Kidney capillary endothelial cell (primary cell): ENCODE data around the gene SRGAP2B.
"Not testable (repeated sequence)": the region's sequence is repeated elsewhere in the genome, so short reads cannot be mapped to it uniquely, and the experiment has no call there.

Experiments
- DNase-seq: peaks from one replicate; pipeline ENCODE4 v3.0.0-alpha.2; 2018; ENCODE audit warnings: low spot score

Gene SRGAP2B

DNA sequence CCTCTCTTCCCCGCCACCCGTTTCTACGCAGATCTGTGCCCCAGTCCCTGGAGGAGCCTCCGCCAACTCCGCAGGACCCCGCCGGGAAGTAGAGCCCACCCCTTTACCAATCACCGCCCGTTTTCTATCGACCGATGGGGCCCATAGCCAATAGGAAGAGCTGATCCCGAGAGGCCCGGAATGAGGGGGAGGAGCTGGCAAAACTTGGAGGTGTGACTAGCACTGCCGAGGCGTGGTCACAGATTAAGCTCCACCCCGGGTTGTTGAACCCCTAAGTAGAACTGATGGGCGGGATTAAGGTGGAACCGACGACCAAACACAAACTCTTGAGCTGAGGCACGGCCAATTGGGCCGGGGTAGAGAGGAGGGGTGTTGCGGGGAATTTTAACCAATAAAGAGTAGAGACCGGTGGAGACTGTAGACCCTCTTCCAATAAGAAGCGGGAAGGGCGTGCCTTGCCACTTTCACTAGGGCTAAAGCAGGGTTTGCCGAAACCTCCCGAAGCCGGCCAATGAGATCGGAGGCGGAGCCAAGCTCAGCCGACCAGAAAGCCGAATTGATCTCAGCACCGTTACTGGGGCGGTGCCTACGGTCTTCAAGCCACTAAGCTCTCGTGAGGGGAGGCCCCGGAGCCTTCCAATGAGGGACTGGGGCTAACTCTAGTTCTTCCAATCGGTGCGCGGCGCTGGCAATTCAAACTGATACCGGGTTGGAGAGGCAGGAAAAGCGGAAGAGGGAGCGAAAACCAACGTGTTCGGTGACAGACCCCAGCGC is at the start of gene SRGAP2B, which contains the start of gene FAM72D:
Gene SRGAP2B, minus strand, starts transcription at position 45 of the 774 bp plus-strand sequence. CDS start 2,427 bp downstream, outside the sequence.
Gene FAM72D, plus strand, starts transcription at position 691 of the 774 bp plus-strand sequence. CDS start 874 bp downstream, outside the sequence.
- not testable (repeated sequence) for DNase-seq

DNA sequence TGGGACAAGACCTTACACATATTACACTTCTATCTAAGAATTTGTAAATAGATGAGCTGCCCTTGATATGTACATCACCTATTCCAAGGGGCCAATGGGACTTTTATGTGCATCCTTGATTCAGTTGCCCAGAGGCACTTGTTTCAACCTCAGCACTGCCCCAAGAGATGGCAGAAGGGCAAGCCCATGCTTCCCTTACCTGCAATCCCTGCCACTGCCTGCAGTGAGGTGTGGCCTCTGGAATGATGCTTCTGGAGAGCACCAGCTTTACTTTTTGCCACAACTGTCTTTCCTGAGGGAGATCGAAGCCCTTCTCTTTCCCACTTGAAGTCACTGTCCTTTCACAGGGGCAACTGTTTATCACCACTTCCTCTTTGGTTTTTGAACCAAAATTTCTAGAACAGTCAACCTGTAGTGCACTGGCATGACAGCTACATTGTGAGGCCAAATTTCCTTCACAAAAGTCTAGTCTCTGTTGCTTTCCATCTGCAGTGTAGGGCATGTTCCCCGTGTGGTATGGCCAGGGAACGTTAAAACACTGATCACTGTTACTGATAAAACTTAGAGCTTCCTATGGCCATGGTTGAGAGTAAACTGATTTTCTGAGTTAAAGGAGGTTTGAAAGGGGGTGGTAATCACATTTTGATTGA is 49.3 kb upstream of the SRGAP2B start:
- DNase-seq: not testable (repeated sequence)

DNA sequence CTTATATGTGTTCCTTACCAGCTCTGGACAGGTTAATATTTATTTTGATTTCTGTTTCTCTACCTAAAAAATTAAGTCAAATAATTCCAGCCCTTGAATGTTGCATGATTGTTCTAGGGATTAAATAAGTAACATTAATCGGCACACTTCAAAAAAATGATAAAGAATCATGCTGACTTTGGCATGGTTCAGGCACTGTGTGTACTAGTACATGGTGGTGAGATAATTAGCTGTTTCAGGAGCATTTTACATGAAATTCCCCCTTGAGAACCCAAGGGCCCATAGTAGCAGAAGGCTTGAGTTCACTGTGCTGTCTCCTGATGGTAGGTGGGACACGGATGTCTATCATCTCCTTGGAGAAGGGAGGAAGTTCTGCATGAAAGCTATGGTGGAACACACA is 45.4 kb upstream of the SRGAP2B start:
- DNase-seq: not testable (repeated sequence)

DNA sequence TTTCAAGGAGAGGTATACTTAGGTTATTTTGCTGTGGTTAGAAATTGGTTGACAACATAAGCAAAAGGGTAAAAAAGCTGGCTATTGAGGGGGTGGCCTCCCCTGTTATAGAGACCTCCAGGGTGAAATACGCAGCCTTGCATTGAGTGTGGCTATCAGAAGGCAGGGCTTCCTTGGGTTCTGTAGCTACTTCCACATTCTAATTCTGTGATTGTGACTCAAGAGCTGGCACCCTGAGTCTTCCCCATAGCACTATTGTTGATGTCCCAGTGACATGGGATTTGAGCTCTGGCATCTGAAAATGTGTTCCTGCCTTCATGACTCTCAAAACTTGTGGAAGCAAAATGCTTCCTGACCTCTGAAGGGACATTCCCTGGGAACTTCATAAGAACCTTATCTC is 39.3 kb upstream of the SRGAP2B start:
- not testable (repeated sequence) for DNase-seq

DNA sequence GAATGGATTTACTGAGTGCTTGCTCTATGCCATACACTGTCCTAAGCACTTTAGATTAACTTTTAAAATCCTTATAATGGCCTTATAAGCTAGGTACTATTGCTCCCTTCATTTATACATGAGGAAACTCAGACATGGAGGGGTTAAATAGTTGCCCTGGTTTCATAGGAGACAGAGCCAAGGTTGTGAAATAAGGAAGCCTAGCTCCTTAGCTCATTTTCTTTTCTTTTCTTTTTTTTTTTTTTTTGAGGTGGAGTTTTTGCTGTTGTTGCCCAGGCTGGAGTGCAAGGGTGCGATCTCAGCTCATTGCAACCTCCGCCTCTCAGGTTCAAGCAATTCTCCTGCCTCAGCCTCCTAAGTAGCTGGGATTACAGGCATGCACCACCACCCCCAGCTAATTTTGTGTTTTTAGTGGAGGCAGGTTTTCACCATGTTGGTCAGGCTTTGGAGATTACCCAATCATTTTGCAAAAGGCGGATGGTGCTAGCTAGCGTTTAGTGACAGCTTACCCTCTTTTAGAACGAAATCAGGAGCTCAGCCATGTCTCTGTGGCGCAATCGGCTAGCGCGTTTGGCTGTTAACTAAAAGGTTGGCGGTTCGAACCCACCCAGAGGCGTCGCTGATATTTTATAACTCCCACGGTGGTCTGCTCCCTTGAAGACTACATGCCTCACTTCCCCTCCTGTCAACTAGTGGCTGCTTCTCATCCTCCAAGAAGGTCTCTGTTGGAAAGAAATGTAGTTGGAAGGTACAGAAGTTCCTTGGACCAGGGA is 33.8 kb upstream of the SRGAP2B start:
- DNase-seq: not testable (repeated sequence)

DNA sequence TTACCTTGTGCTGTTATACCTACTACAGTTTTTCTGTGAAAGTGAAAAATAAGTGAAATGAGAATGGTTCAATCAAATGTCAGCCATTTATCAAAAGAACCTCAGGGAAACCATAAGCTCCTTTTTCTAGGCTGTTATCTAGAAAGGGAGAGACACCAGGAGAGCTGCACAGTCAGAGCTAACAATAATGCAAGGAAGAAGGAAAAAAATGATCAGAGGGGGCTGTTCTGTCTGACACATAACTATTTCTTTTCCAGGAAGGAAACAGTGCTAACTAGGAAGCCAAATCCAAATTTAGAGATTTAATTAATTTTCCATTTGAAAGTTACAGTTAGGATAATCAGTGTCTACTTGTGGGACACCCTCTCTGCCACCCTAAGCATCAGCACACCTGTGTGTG is 32.0 kb upstream of the SRGAP2B start:
- not testable (repeated sequence) for DNase-seq

DNA sequence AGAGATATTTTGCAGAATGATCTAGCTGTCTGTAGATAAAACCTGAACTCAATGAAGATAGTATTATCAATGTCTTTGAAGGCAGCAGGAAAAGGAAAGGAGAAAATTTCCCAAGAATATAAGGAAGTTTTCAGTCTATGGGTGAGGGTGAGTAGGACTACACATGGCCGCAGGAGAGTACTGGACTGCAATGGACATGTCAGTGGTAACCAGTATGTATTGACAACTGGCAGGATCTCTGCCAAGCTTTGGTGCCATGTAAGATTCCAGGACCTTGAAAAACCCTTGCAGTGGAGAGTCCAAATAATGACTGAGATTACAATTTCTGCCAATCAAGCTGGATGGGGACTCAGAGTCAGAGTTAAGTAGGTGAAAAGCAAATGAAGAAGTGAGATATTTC is 30.0 kb upstream of the SRGAP2B start:
- not testable (repeated sequence) for DNase-seq

DNA sequence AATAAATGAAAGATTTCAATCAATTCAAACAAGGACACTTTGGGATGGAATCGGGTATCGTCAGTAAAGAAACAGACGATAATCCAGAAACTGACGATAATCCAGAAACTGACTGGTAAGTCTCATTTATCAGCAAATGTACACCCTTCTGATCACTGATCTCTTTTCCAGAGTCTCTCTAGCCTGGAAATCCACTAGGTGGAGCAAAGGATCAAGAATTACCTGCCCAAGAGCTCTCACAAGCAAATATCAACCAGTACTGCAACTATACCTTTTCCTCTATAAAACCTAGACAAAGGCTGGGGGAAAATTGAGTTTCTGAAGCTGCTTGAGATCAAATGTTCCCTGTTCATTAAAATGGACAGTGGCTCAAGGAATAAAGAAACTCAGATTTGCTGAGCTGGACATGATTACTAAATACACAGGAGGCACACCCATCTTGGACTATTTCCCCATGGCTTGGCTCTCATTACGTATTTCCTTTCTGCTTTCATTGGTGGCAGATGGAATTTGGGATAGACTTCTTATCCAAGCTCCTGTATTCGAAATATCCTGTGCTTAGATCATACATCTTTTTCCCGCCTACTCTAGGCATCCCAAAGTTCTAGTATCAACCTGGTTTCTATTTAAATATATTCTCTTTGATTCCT is 29.0 kb upstream of the SRGAP2B start:
- not testable (repeated sequence) for DNase-seq

DNA sequence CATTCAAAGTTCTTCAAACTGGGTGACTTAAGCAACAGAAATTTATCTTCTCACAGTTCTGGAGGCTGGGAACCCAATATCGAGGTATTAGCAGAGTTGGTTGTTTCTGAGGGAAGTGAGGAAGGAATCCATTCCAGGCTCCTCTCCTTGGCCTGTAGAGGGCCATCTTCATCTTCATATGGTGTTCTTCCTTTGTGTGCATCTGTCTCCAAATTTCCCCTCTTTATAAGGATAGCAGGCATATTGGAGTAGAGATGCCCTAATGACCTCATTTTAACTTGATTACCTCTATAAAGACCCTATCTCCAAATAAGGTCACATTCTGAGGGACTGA is 27.9 kb upstream of the SRGAP2B start:
- not testable (repeated sequence) for DNase-seq

DNA sequence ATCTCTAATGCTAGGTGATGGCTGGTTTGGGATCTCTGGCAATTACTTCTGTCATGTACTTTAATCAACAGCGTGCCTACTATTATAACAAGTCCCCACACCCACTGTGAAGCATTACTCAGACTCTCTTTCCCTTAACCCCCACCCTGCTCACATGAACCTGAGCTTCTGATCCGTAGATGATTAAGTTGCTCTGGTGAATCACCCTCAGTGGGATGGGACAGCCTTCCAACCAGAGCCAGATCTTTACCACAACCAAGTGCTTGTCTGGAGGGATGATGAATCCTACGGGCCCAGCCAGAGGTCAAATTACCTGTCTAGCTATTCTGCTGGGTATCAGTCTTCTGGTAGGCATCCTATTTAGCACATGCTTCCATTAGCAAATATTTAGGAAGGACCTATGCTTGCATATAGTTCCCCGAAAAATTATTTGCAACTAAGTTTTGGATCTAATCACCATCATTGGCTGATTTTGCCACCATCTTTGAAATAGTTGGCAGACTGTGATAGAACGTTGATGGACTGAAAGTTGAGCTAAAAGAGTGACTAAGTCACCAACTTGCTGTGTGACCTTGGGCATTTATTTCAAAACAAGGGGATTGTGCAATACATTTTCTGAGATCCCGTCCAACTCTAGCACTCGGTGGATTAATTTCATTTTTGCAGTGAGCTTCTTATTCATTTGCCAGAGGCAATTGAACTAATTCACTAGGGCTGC is 27.4 kb upstream of the SRGAP2B start:
- DNase-seq: not testable (repeated sequence)

DNA sequence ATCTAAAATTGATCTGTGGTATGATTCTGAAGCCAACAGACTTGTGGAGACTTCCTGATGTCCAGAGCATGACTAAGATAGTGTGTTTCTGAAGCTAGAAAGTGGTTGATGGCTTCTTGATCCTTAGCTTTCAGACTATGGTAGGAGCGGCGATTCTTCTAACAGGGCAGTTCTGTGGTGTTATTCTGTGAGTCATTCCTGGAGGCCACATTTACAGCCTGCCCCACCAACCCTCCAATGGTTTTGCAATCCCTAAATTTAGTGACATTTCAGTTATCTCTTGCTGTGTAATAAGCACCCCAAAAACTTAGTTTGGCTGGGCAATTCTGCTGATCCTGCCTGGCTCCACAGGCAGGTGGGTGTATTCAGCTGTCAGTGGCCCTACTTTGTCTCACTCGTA is 24.7 kb upstream of the SRGAP2B start:
- DNase-seq: not testable (repeated sequence)

DNA sequence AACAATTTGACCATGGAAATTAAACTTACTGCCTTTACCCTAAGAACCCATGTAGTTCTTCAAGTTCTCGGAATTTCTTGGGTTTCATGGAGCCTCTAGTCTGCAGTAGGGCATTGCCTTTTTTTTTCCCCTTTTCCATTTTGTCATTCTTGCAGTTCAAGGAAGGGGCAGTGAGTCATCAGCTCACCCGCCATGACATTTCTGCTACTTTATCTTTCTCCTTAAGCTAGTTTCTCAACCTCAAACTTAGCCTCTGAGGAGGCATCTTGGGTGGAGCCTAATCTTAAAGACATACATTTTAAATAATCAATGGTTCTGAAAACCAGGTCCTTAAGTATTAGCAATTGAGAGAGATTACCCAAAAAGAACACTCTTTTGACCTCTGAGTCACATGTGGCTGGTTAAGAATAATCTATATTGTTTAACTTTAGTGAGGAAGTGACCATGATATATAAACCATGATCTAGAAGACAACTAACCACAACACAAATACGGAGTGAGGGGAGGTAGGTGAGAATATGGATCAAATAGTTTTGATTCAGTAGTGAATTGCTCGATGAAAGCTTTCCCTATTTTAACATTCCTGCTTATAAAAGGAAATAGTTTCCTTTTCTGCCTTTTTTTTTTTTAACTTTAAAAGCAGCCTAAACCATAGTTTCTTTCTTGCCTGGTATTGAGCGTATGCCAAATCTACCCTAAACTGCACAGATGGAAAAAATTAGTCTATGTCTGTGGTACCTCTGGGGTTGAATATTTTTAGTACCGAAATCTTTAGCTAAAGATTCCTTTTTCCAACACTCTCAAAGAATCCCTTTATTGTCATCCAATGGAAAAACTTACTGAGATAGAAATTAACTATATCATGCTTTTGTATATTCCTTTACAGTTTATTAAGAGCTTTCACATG is 20.7 kb upstream of the SRGAP2B start:
- DNase-seq: not testable (repeated sequence)

DNA sequence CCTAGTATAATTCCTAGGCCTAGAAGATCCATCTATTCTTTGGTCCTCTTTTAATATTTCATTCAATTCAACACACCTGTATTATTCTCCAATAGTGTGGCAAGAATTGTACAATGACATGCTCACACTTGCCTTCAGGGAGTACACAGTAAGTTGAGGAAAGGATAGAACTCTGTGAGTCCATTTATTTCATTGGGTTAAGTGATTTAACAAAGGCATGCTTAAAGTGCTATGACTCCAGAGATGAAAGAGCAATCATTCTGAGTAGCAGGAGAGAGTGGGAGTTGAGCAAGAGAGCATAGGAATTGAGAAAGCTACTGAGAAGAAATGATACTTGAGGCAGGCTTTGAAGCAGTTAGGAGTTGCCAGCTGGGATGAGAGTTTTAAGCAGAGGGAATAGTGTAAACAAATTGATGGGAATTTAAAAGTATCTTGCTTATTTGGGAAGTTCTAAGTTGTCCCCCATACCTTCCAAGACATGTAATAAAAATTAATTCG is 19.5 kb upstream of the SRGAP2B start:
- not testable (repeated sequence) for DNase-seq

DNA sequence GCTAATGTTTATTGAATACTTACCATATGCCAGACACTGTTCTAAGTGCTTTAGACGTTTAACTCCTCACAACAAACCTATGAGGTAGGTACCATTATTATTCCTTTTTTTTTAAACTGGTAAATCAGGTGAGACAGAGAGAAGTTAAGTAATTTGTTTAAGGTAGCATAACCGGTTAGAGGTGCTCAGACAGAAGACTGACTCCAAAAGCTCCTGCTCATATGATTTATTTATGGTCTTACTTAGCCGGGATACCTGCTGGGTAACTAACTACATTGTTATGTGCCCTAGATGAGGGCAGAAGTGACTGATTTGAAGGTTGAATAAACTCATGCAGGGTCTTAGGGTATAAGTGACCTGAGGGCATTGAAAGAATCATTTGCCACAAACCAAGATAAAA is 17.6 kb upstream of the SRGAP2B start:
- not testable (repeated sequence) for DNase-seq

DNA sequence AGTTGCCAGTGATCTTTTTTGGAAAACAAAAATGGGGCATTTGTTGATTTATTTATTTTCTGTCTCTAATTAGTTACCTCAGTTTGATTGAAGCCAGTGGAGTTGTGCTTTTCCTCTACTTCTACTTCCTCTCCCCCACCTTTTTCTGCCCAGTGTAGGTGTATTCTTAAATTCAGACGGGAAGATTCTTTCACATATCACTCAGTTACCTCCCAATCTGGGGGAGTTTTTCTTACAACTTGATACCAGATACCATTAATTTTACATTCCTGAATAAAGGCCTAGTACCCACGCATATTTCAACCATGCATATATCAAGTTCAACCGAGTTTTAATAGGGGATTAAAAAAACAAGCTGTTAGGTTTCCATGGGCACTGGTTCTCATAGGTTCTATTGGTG is 16.5 kb upstream of the SRGAP2B start:
- not testable (repeated sequence) for DNase-seq

DNA sequence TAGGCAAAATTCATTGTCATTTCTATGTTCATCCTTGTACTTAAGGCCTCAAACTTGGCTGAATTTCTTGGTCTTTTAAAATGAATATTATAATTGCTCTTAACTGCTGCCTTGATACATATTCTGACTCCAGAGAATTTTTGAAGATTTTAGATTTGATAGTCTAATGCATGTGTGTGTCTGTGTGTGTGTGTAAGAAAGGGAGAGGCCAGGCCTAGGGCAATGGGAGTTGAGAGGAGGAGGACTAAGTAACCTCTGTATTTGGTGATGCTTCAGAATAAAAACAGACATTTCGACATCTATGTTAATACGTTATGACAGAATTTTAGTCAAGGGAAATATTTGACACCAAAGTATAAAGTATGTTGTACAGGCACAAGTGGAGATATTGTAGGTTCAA is 8.2 kb upstream of the SRGAP2B start:
- DNase-seq: not testable (repeated sequence)

DNA sequence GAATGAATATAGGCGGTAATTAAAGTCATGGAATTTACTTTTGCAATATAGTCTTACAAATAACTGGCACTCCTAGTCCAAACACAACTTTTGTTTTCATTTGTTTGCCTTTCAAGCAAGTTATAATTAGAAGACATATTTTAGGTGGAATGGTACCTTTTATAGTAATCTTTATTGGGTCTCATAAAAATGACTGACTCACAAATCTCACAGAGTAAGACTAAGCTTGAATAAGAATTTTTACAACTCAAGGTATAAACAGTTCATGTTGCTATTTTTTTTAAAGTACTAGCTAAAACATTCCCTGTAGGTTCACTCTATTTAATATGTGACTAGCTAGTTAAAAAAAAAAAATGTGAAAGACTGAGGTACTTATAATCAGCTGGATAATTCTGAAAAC is 6.6 kb upstream of the SRGAP2B start:
- not testable (repeated sequence) for DNase-seq

DNA sequence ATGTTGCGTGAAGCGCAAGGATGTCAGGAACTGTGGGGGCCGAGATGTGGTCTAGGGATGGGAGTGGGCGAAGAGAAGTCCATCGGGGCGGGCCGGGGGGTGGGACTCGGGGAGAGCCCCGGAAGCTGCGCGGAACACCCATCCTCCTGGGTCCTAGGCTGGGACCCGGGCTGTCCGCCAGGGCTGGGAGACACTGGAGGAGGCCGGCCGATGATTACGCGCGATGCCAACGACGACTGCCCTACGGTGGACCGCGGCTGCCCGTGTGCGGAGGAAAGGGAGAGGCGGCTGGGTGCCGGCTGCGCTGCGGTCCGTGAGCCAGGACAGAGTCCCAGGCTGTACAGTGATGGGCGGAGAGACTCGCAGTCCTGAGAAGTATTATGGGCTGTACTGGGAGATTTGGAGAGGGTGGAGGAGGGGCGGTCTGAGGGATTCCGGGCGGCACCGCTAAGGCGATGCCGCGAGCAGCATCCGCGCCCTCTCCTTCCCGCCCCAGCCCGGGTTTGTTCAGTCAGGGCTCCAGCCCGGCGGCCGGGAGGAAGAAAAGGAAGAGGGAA is 395 bp downstream of the SRGAP2B start:
- not testable (repeated sequence) for DNase-seq

DNA sequence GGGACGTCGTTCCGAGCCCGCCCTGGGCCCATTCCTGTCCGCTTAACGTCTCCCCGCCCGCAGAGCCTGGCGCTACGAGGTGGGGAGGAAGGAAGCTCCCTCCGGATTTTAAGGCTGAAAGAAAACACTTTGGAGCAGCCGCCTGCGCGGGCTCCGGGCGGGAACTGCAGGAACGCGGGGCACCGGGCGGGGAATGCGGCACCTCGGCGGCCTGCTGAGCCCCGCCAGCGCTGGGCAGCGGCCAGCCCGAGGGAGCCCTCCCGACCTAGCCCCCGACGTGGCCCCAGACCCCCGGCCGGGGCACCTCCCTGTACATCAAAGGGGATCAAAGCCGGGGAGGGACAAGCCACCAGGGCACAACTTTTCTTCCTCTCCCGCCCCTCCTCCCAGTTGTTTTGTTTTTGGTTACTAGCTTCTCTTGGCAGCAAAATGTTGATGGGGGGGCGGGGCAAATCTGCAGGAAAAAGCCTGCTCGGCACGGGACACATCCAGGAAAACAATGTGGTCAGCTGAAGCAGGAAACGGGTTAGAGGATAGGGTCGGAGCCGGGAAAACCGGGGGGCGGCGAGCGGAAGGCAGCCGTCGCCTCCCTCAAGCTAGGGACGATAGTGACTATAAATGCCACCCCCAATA is 1.5 kb downstream of the SRGAP2B start:
- peak; percentile 1 for DNase-seq
